ENCODE measurements around the gene WFDC2.

The WFDC2 gene

GRCh38 chr20:45469336-45470261, at the start of gene WFDC2:
Gene WFDC2 (plus strand): TSS chr20:45469753. CDS start chr20:45469782, 29 bp downstream.
- Histone ChIP-seq H3K9ac (ENCODE audit: low read depth in 1 of 2, low read length in 2 of 2) (peak within 1 kb of the TSS; percentile 25 to 57), H3K36me3 (ENCODE audit: control insufficient read depth in 1 of 2, insufficient read depth in 2 of 2, low read length in 2 of 2) (no peaks in the 10 kb centered on the region), H3K9me3 (ENCODE audit: control insufficient read depth in 1 of 2, low read length in 2 of 2) (no peaks in the 10 kb centered on the region), H3K4me1 (ENCODE audit: control insufficient read depth in 1 of 2, insufficient read depth in 2 of 2, low read length in 2 of 2) (peaks cover 13 to 22% of the 10 kb centered on the region in 2 donors), H3K27me3 (ENCODE audit: control insufficient read depth in 1 of 2, insufficient read depth in 2 of 2, low read length in 2 of 2) (peaks cover 10 to 18% of the 10 kb centered on the region in 2 donors), H3K27ac (ENCODE audit: low read depth, low read length) (no peak within 1 kb of the TSS), H3K4me3 (ENCODE audit: low read depth in 1 of 2, low read length in 2 of 2) (peak within 1 kb of the TSS; percentile 56 to 73)

GRCh38 chr20:45420125-45420524, 49.4 kb upstream of the WFDC2 start:
- peaks cover 44 to 46% of the 10 kb centered on the region in 2 donors for H3K4me1 ChIP-seq (ENCODE audit: control insufficient read depth in 1 of 2, insufficient read depth in 2 of 2, low read length in 2 of 2)

GRCh38 chr20:45423700-45424099, 45.9 kb upstream of the WFDC2 start:
- no peak overlapping the region for H3K27ac ChIP-seq (ENCODE audit: low read depth, low read length)
- no peaks in the 10 kb centered on the region for H3K9me3 ChIP-seq (ENCODE audit: control insufficient read depth in 1 of 2, low read length in 2 of 2)

More at GRCh38 chr20:45420125-45420524, 49.4 kb upstream of the WFDC2 start:
- Histone ChIP-seq H3K27ac (ENCODE audit: low read depth, low read length) (no peak overlapping the region), H3K9ac (ENCODE audit: low read depth in 1 of 2, low read length in 2 of 2) (peak overlapping the region in 1 of 2 donors; percentile 4), H3K9me3 (ENCODE audit: control insufficient read depth in 1 of 2, low read length in 2 of 2) (no peaks in the 10 kb centered on the region), H3K36me3 (ENCODE audit: control insufficient read depth in 1 of 2, insufficient read depth in 2 of 2, low read length in 2 of 2) (peaks cover 33 to 53% of the 10 kb centered on the region in 2 donors), H3K27me3 (ENCODE audit: control insufficient read depth in 1 of 2, insufficient read depth in 2 of 2, low read length in 2 of 2) (no peaks in the 10 kb centered on the region), H3K4me3 (ENCODE audit: low read depth in 1 of 2, low read length in 2 of 2) (no peak overlapping the region)

GRCh38 chr20:45425561-45425960, 44.0 kb upstream of the WFDC2 start:
- Histone ChIP-seq H3K9me3 (ENCODE audit: control insufficient read depth in 1 of 2, low read length in 2 of 2) (no peaks in the 10 kb centered on the region), H3K4me3 (ENCODE audit: low read depth in 1 of 2, low read length in 2 of 2) (no peak overlapping the region), H3K9ac (ENCODE audit: low read depth in 1 of 2, low read length in 2 of 2) (no peak overlapping the region), H3K27ac (ENCODE audit: low read depth, low read length) (no peak overlapping the region), H3K4me1 (ENCODE audit: control insufficient read depth in 1 of 2, insufficient read depth in 2 of 2, low read length in 2 of 2) (peaks cover 12 to 16% of the 10 kb centered on the region in 2 donors), H3K27me3 (ENCODE audit: control insufficient read depth in 1 of 2, insufficient read depth in 2 of 2, low read length in 2 of 2) (no peaks in the 10 kb centered on the region), H3K36me3 (ENCODE audit: control insufficient read depth in 1 of 2, insufficient read depth in 2 of 2, low read length in 2 of 2) (peaks cover 34 to 52% of the 10 kb centered on the region in 2 donors)

More at GRCh38 chr20:45423700-45424099, 45.9 kb upstream of the WFDC2 start:
- no peak overlapping the region for H3K4me3 ChIP-seq (ENCODE audit: low read depth in 1 of 2, low read length in 2 of 2)
- H3K4me1 ChIP-seq (ENCODE audit: control insufficient read depth in 1 of 2, insufficient read depth in 2 of 2, low read length in 2 of 2): peaks cover 29 to 31% of the 10 kb centered on the region in 2 donors
- no peak overlapping the region for H3K9ac ChIP-seq (ENCODE audit: low read depth in 1 of 2, low read length in 2 of 2)
- peaks cover 38 to 63% of the 10 kb centered on the region in 2 donors for H3K36me3 ChIP-seq (ENCODE audit: control insufficient read depth in 1 of 2, insufficient read depth in 2 of 2, low read length in 2 of 2)
- no peaks in the 10 kb centered on the region for H3K27me3 ChIP-seq (ENCODE audit: control insufficient read depth in 1 of 2, insufficient read depth in 2 of 2, low read length in 2 of 2)

- Histone ChIP-seq H3K36me3 (ENCODE audit: control insufficient read depth in 1 of 2, insufficient read depth in 2 of 2, low read length in 2 of 2) (peaks cover 25 to 43% of the 10 kb centered on the region in 2 donors), H3K9ac (ENCODE audit: low read depth in 1 of 2, low read length in 2 of 2) (no peak overlapping the region), H3K27ac (ENCODE audit: low read depth, low read length) (no peak overlapping the region), H3K4me3 (ENCODE audit: low read depth in 1 of 2, low read length in 2 of 2) (no peak overlapping the region), H3K27me3 (ENCODE audit: control insufficient read depth in 1 of 2, insufficient read depth in 2 of 2, low read length in 2 of 2) (no peaks in the 10 kb centered on the region), H3K4me1 (ENCODE audit: control insufficient read depth in 1 of 2, insufficient read depth in 2 of 2, low read length in 2 of 2) (peaks cover 11 to 16% of the 10 kb centered on the region in 2 donors), H3K9me3 (ENCODE audit: control insufficient read depth in 1 of 2, low read length in 2 of 2) (no peaks in the 10 kb centered on the region)
Observed at GRCh38 chr20:45426320-45427016, 43.1 kb upstream of the WFDC2 start.

- Histone ChIP-seq H3K4me1 (ENCODE audit: control insufficient read depth in 1 of 2, insufficient read depth in 2 of 2, low read length in 2 of 2) (peaks cover 11 to 16% of the 10 kb centered on the region in 2 donors), H3K27ac (ENCODE audit: low read depth, low read length) (no peak overlapping the region), H3K27me3 (ENCODE audit: control insufficient read depth in 1 of 2, insufficient read depth in 2 of 2, low read length in 2 of 2) (no peaks in the 10 kb centered on the region), H3K9me3 (ENCODE audit: control insufficient read depth in 1 of 2, low read length in 2 of 2) (no peaks in the 10 kb centered on the region), H3K36me3 (ENCODE audit: control insufficient read depth in 1 of 2, insufficient read depth in 2 of 2, low read length in 2 of 2) (peaks cover 20 to 34% of the 10 kb centered on the region in 2 donors), H3K4me3 (ENCODE audit: low read depth in 1 of 2, low read length in 2 of 2) (no peak overlapping the region), H3K9ac (ENCODE audit: low read depth in 1 of 2, low read length in 2 of 2) (peak overlapping the region in 1 of 2 donors; percentile 4)
Observed at GRCh38 chr20:45427236-45428149, 42.1 kb upstream of the WFDC2 start.

GRCh38 chr20:45429618-45430017, 39.9 kb upstream of the WFDC2 start:
- no peak overlapping the region for H3K9ac ChIP-seq (ENCODE audit: low read depth in 1 of 2, low read length in 2 of 2)
- peaks cover 11 to 16% of the 10 kb centered on the region in 2 donors for H3K4me1 ChIP-seq (ENCODE audit: control insufficient read depth in 1 of 2, insufficient read depth in 2 of 2, low read length in 2 of 2)
- H3K9me3 ChIP-seq (ENCODE audit: control insufficient read depth in 1 of 2, low read length in 2 of 2): no peaks in the 10 kb centered on the region
- no peak overlapping the region for H3K4me3 ChIP-seq (ENCODE audit: low read depth in 1 of 2, low read length in 2 of 2)
- no peak overlapping the region for H3K27ac ChIP-seq (ENCODE audit: low read depth, low read length)
- no peaks in the 10 kb centered on the region for H3K27me3 ChIP-seq (ENCODE audit: control insufficient read depth in 1 of 2, insufficient read depth in 2 of 2, low read length in 2 of 2)
- peaks cover 10 to 19% of the 10 kb centered on the region in 2 donors for H3K36me3 ChIP-seq (ENCODE audit: control insufficient read depth in 1 of 2, insufficient read depth in 2 of 2, low read length in 2 of 2)

GRCh38 chr20:45432294-45432693, 37.3 kb upstream of the WFDC2 start:
- Histone ChIP-seq H3K4me3 (ENCODE audit: low read depth in 1 of 2, low read length in 2 of 2) (no peak overlapping the region), H3K27me3 (ENCODE audit: control insufficient read depth in 1 of 2, insufficient read depth in 2 of 2, low read length in 2 of 2) (no peaks in the 10 kb centered on the region), H3K36me3 (ENCODE audit: control insufficient read depth in 1 of 2, insufficient read depth in 2 of 2, low read length in 2 of 2) (peaks cover 0 to 3% of the 10 kb centered on the region in 2 donors), H3K9me3 (ENCODE audit: control insufficient read depth in 1 of 2, low read length in 2 of 2) (no peaks in the 10 kb centered on the region), H3K27ac (ENCODE audit: low read depth, low read length) (no peak overlapping the region), H3K9ac (ENCODE audit: low read depth in 1 of 2, low read length in 2 of 2) (no peak overlapping the region), H3K4me1 (ENCODE audit: control insufficient read depth in 1 of 2, insufficient read depth in 2 of 2, low read length in 2 of 2) (peaks cover 0 to 9% of the 10 kb centered on the region in 2 donors)

GRCh38 chr20:45433316-45433715, 36.2 kb upstream of the WFDC2 start:
- Histone ChIP-seq H3K27me3 (ENCODE audit: control insufficient read depth in 1 of 2, insufficient read depth in 2 of 2, low read length in 2 of 2) (no peaks in the 10 kb centered on the region), H3K36me3 (ENCODE audit: control insufficient read depth in 1 of 2, insufficient read depth in 2 of 2, low read length in 2 of 2) (peaks cover 0 to 3% of the 10 kb centered on the region in 2 donors), H3K9ac (ENCODE audit: low read depth in 1 of 2, low read length in 2 of 2) (no peak overlapping the region), H3K9me3 (ENCODE audit: control insufficient read depth in 1 of 2, low read length in 2 of 2) (no peaks in the 10 kb centered on the region), H3K27ac (ENCODE audit: low read depth, low read length) (no peak overlapping the region), H3K4me1 (ENCODE audit: control insufficient read depth in 1 of 2, insufficient read depth in 2 of 2, low read length in 2 of 2) (peaks cover 0 to 4% of the 10 kb centered on the region in 2 donors), H3K4me3 (ENCODE audit: low read depth in 1 of 2, low read length in 2 of 2) (no peak overlapping the region)
